Lung (tissue), 12 donors: Measurements from ENCODE around the gene SEPHS1. TPM values are rescaled to one million over a fixed set of nuclear protein-coding genes. Genes with fewer than 3 reads are reported as not detected.

Experiments
- ATAC-seq: fragments of 200-7000 bp; cut with Tn5 transposase; one replicate; pipeline ENCODE4 v1.9.1; 2020; ENCODE audit warnings: moderate number of reproducible peaks; ENCODE audit not compliant: insufficient read depth, low FRiP score
- DNase-seq, 3 donors: peaks; one replicate each; pipeline ENCODE4 v3.0.0-alpha.2; 2013 to 2017
- H3K27ac ChIP-seq, 2 donors: one replicate each; pipeline ENCODE4 v1.5.1; 2013; ENCODE audit warnings: mild to moderate bottlenecking in 2 of 2, moderate library complexity in 2 of 2, control low read depth in 1 of 2, inconsistent platforms in 1 of 2, low read depth in 1 of 2, low read length in 1 of 2
- H3K27me3 ChIP-seq, 3 donors: one replicate each; pipeline ENCODE4 v1.5.1; 2013; ENCODE audit warnings: low read length in 2 of 3; ENCODE audit not compliant: control insufficient read depth in 3 of 3, insufficient read depth in 3 of 3
- H3K36me3 ChIP-seq, 4 donors: one replicate each; pipeline ENCODE4 v1.5.1; 2013; ENCODE audit warnings: low read length in 4 of 4, mild to moderate bottlenecking in 1 of 4, moderate library complexity in 1 of 4; ENCODE audit not compliant: control insufficient read depth in 4 of 4, insufficient read depth in 4 of 4
- H3K4me1 ChIP-seq, 5 donors: one replicate each; pipeline ENCODE4 v1.5.1; 2013; ENCODE audit warnings: low read length in 5 of 5, mild to moderate bottlenecking in 2 of 5, moderate library complexity in 1 of 5; ENCODE audit not compliant: control insufficient read depth in 5 of 5, insufficient read depth in 5 of 5
- H3K4me3 ChIP-seq: one replicate; pipeline ENCODE4 v1.5.1; 2013; ENCODE audit warnings: mild to moderate bottlenecking, control low read depth, moderate library complexity
- H3K9ac ChIP-seq, 2 donors: one replicate each; pipeline ENCODE4 v1.5.1; 2013; ENCODE audit warnings: low read length in 2 of 2, control low read depth in 1 of 2; ENCODE audit not compliant: insufficient read depth in 1 of 2
- H3K9me3 ChIP-seq, 4 donors: one replicate each; pipeline ENCODE4 v1.5.1; 2013; ENCODE audit warnings: low read length in 3 of 4, mild to moderate bottlenecking in 1 of 4, moderate library complexity in 1 of 4; ENCODE audit not compliant: control insufficient read depth in 4 of 4, insufficient read depth in 3 of 4
- WGBS, 2 donors: extraction: QIAGEN DNeasy Blood & Tissue Kit; methylation state at CpG; one replicate each; pipeline ENCODE4 v1.1.7; 2013; 5-methylcytosine and 5-hydroxymethylcytosine counted together
- polyA plus RNA-seq, 2 donors: library from polyadenylated mRNA; stranded (reverse); fragments of 200-250 nt; gene quantifications; one replicate each; pipeline ENCODE4 v1.2.1, GENCODE V29; 2013
- total RNA-seq, 2 donors: library from RNA; depleted of rRNA in 1 of 2; stranded (reverse); fragments of >200 nt in 1 of 2; gene quantifications; one replicate each; pipeline ENCODE4 v1.2.1, GENCODE V29; 2014 to 2021
- TF ChIP-seq, protein P1 (sequence below): IDR thresholded peaks from 2 replicates; pipeline ENCODE4 v1.5.1; 2012; ENCODE audit warnings: mild to moderate bottlenecking; ENCODE audit errors: control extremely low read depth, extremely low read depth
- donor health status: control.
- donor health status: control.
- donor health status: Bipolar disorder and iron deficiency.
- donor health status: healthy.
- donor health status: DM: yes; HTN: yes; CAD: no.

SEPHS1 gene
- total and polyA plus RNA-seq, 4 donors: 19.5 to 47.3 (median 35.4) TPM

DNA sequence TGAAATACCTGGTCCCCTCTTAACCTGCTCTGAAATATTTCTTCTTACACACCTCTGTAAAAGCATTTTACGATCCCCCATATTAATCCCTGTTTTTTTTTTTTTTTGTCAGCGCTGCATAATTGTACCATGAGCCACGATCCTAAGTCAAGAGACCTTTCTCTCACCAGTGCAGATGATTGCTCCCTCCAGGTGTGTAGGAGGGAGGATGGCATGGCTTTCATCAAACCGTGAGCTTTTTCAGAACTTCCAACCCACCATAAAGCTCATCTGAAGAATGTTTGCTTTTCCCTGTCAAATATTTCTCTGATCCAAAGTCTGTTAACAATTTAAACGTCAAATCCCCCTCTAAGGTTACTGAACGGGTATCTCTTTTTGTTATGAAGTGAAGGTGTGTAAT, 28.2 kb upstream of the SEPHS1 start:
- ATAC-seq (no peak), DNase-seq (no peak)
- Histone ChIP-seq H3K9me3 (peaks cover 0 to 2% (median 0%) of the 10 kb centered on the region in 4 donors), H3K36me3 (no peaks in the 10 kb centered on the region), H3K4me1 (no peaks in the 10 kb centered on the region), H3K9ac (no peak overlapping the region), H3K27me3 (peaks cover 0 to 7% (median 0%) of the 10 kb centered on the region in 3 donors), H3K27ac (no peak overlapping the region), H3K4me3 (no peak overlapping the region)
- TF ChIP-seq, protein P1, sequence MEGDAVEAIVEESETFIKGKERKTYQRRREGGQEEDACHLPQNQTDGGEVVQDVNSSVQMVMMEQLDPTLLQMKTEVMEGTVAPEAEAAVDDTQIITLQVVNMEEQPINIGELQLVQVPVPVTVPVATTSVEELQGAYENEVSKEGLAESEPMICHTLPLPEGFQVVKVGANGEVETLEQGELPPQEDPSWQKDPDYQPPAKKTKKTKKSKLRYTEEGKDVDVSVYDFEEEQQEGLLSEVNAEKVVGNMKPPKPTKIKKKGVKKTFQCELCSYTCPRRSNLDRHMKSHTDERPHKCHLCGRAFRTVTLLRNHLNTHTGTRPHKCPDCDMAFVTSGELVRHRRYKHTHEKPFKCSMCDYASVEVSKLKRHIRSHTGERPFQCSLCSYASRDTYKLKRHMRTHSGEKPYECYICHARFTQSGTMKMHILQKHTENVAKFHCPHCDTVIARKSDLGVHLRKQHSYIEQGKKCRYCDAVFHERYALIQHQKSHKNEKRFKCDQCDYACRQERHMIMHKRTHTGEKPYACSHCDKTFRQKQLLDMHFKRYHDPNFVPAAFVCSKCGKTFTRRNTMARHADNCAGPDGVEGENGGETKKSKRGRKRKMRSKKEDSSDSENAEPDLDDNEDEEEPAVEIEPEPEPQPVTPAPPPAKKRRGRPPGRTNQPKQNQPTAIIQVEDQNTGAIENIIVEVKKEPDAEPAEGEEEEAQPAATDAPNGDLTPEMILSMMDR: no peak
- 69 to 78% methylated on average over 6 of the region's 6 CpGs for WGBS, 2 donors

DNA sequence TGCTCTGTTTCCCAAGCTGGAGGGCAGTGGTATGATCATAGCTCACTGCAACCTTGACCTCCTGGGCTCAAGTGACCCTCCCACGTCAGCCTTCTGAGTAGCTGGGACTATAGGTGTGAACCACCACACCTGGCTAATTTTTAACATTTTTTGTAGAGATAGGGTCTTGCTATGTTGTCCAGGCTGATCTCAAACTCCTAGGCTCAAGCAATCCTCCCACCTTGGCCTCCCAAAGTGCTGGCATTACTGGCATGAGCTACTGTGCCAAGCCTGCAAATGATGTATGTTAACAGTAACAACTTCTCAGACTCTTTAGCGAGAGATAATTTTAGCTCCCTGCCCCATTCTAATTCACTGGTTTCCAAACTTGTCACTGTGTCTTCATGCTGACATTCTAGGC, 27.7 kb upstream of the SEPHS1 start:
- Histone ChIP-seq H3K4me3 (no peak overlapping the region), H3K27me3 (peaks cover 0 to 6% (median 0%) of the 10 kb centered on the region in 3 donors), H3K9ac (no peak overlapping the region), H3K9me3 (peaks cover 0 to under 1% (median 0%) of the 10 kb centered on the region in 4 donors), H3K36me3 (no peaks in the 10 kb centered on the region), H3K4me1 (no peaks in the 10 kb centered on the region), H3K27ac (no peak overlapping the region)
- DNase-seq: no peak
- ATAC-seq: no peak
- 86 to 89% methylated on average over 2 of the region's 2 CpGs for WGBS, 2 donors
- TF ChIP-seq, protein P1: no peak

DNA sequence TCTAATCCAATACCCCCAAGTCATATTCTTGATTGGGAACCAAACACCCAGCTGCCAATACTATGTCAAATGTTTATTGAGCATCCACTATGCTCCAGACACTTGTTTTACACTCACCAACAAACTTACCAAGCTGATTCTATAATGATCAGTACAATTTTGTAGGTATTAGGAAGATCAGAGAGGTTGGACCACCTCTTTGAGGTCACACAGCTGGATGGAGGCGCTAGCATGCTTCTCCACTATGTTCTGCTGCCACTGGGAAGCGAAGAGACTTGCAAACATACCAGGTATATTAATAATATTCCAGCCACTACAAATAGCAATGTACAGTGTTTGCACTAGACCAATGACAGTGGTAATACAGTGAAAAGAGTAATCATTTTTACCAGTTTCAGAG, 25.6 kb upstream of the SEPHS1 start:
- DNase-seq (no peak), ATAC-seq (no peak)
- Histone ChIP-seq H3K9me3 (no peaks in the 10 kb centered on the region), H3K27me3 (peaks cover 0 to 3% (median 0%) of the 10 kb centered on the region in 3 donors), H3K36me3 (no peaks in the 10 kb centered on the region), H3K9ac (no peak overlapping the region), H3K4me1 (no peaks in the 10 kb centered on the region), H3K4me3 (no peak overlapping the region), H3K27ac (no peak overlapping the region)
- TF ChIP-seq, protein P1: no peak
- 88 to 97% methylated on average over 2 of the region's 2 CpGs for WGBS, 2 donors

DNA sequence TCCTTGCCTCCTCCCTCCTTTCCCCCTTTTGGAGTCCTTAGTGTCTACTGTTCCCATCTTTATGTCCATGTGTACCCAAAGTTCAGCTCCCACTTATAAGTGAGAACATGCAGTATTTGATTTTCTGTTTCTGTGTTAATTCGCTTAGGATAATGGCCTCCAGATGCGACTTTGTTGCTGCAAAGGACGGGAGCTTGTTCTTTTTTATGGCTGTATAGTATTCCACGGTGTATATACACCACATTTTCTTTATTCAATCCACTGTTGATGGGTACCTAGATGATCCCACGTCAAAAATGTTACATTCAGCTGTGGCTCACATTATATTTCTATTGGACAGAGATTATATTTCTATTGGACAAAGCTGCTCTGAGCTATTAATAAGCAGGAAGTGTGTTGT, 24.4 kb upstream of the SEPHS1 start:
- no peak overlapping the region for H3K9ac ChIP-seq
- H3K27me3 ChIP-seq: peaks cover 0 to 3% (median 0%) of the 10 kb centered on the region in 3 donors
- H3K4me3 ChIP-seq: no peak overlapping the region
- DNase-seq (no peak), ATAC-seq (no peak)
- 90 to 92% methylated on average over 5 of the region's 5 CpGs for WGBS, 2 donors
- H3K27ac ChIP-seq: no peak overlapping the region
- no peaks in the 10 kb centered on the region for H3K9me3 ChIP-seq
- no peaks in the 10 kb centered on the region for H3K4me1 ChIP-seq
- H3K36me3 ChIP-seq: no peaks in the 10 kb centered on the region
- TF ChIP-seq, protein P1: no peak
